Adrenal gland (tissue), 12 donors: ENCODE data around the gene HHIPL2. TPM values are rescaled to one million over a fixed set of nuclear protein-coding genes. Genes with fewer than 3 reads are reported as not detected.

Source experiments
- DNase-seq, 7 donors: peaks; one replicate each; pipeline ENCODE4 v3.0.0-alpha.2; 2019 to 2020
- H3K27ac ChIP-seq, 5 donors: fragments of 200-600 bp; sonication (generic) in 4 of 5; 1 replicate in 3 of 5; 2 replicates in 2 of 5; pipeline versions ENCODE4 v1.5.1 to v1.8.0; 2016 to 2020; ENCODE audit warnings: mild to moderate bottlenecking in 1 of 5
- H3K27me3 ChIP-seq: fragments of 200-600 bp; 2 replicates; pipeline ENCODE4 v1.8.0; 2021
- H3K36me3 ChIP-seq, 2 donors: fragments of 200-600 bp; replicated peaks in 1 of 2; 1 replicate in 1 of 2; 2 replicates in 1 of 2; pipeline versions ENCODE4 v1.5.1 to v1.8.0; 2018 to 2022
- H3K4me1 ChIP-seq, 2 donors: fragments of 200-600 bp; replicated peaks in 1 of 2; 1 replicate in 1 of 2; 2 replicates in 1 of 2; pipeline versions ENCODE4 v1.5.1 to v1.8.0; 2018 to 2021
- H3K4me3 ChIP-seq, 4 donors: fragments of 200-600 bp; sonication (generic) in 3 of 4; one replicate each; pipeline ENCODE4 v1.5.1; 2016 to 2018
- H3K9me3 ChIP-seq, 3 donors: fragments of 200-600 bp; sonication (generic) in 1 of 3; replicated peaks in 1 of 3; 1 replicate in 2 of 3; 2 replicates in 1 of 3; pipeline versions ENCODE4 v1.5.1 to v1.8.0; 2016 to 2021
- CTCF ChIP-seq, 6 experiments: fragments of 450-650 bp in 4 of 6; fragments of 200-600 bp in 2 of 6; sonication (generic) in 1 of 6; IDR thresholded peaks; 1 replicate in 5 of 6; 2 replicates in 1 of 6; pipeline versions ENCODE4 v1.5.1 to v1.8.0; 2016 to 2021; ENCODE audit warnings: antibody characterized with exemption in 6 of 6, mild to moderate bottlenecking in 2 of 6, moderate library complexity in 1 of 6
- POLR2A ChIP-seq, 2 donors: fragments of 450-650 bp; IDR thresholded peaks; one replicate each; pipeline ENCODE4 v1.6.1; 2017; ENCODE audit warnings: antibody characterized with exemption in 2 of 2, mild to moderate bottlenecking in 2 of 2, moderate library complexity in 1 of 2
- WGBS, 4 donors: extraction: QIAGEN DNeasy Blood & Tissue Kit in 2 of 4; methylation state at CpG; one replicate each; pipeline versions ENCODE4 v1.1.5 to v1.1.7; 2013 to 2017; 5-methylcytosine and 5-hydroxymethylcytosine counted together
- intact Hi-C, 2 donors: fragments of 100-400 bp; cut with DNase I; formaldehyde crosslinking; loops; one replicate each; pipeline versions ENCODE4 v1.14.1 to v1.15.0; 2022 to 2023
- polyA plus RNA-seq, 3 donors: library from polyadenylated mRNA; stranded (reverse); fragments of 200-250 nt in 2 of 3; fragments of 350-450 nt in 1 of 3; fragmentation: Illumina TruSeq in 1 of 3; extraction: RNeasy Lipid Tissue Mini Kit (QIAGEN cat#74804) in 1 of 3; gene quantifications; one replicate each; pipeline ENCODE4 v1.2.3, GENCODE V29; 2013 to 2014
- total RNA-seq, 9 donors: library from RNA; depleted of rRNA in 4 of 9; stranded (reverse); fragments of >200 nt in 4 of 9; fragments of 120-200 nt in 1 of 9; fragmentation: NEBNext Ultra II Directional in 1 of 9; extraction: Animal tissue kit (Norgen Biotek cat#: 25700) in 1 of 9; gene quantifications; one replicate each; pipeline versions ENCODE4 v1.1.0 to v1.2.4, GENCODE V29; 2013 to 2023
- donor health status: healthy with polysubstance abuse.
- donor health status: Bipolar disorder and iron deficiency.
- donor health status: DM: yes; HTN: yes; CAD: no.
- donor health status: DM: no; HTN: no; CAD: no.
- donor health status: DM: no; HTN: no; CAD: no.
- donor health status: DM: yes; HTN: yes; CAD: no.

The HHIPL2 gene
- total and polyA plus RNA-seq, 12 donors: 0.11 to 3.4 (median 0.57) TPM; not detected in 4

- intact Hi-C loops: no loop called here
- H3K9me3 ChIP-seq: no peaks in the 10 kb centered on the region
- H3K4me3 ChIP-seq: no peak overlapping the region
- TF ChIP-seq CTCF (IDR thresholded peaks at IDR 0.05) (no peak), POLR2A (IDR thresholded peaks at IDR 0.05) (no peak)
- H3K4me1 ChIP-seq: no peaks in the 10 kb centered on the region
- no peak for DNase-seq
- peaks cover 0 to 11% of the 10 kb centered on the region in 2 donors for H3K36me3 ChIP-seq
- no peak overlapping the region for H3K27ac ChIP-seq
- H3K27me3 ChIP-seq: no peaks in the 10 kb centered on the region
- 61 to 83% (median 76%) methylated on average over 5 of the region's 5 CpGs for WGBS, 4 donors
These were observed 5.0 kb upstream of the HHIPL2 start for GRCh38 chr1:222552882-222553281.

- H3K27ac ChIP-seq: no peak overlapping the region
- intact Hi-C loops: no loop called here
- no peaks in the 10 kb centered on the region for H3K9me3 ChIP-seq
- TF ChIP-seq POLR2A (IDR thresholded peaks at IDR 0.05) (no peak), CTCF (IDR thresholded peaks at IDR 0.05) (no peak)
- no peaks in the 10 kb centered on the region for H3K27me3 ChIP-seq
- H3K4me3 ChIP-seq: no peak overlapping the region
- H3K36me3 ChIP-seq: no peaks in the 10 kb centered on the region
- 55 to 64% (median 60%) methylated on average over 5 to 8 of the region's 8 CpGs for WGBS, 4 donors
- DNase-seq: no peak
- no peaks in the 10 kb centered on the region for H3K4me1 ChIP-seq
These were observed 667 bp downstream of the HHIPL2 start for GRCh38 chr1:222547260-222547614.

DNA sequence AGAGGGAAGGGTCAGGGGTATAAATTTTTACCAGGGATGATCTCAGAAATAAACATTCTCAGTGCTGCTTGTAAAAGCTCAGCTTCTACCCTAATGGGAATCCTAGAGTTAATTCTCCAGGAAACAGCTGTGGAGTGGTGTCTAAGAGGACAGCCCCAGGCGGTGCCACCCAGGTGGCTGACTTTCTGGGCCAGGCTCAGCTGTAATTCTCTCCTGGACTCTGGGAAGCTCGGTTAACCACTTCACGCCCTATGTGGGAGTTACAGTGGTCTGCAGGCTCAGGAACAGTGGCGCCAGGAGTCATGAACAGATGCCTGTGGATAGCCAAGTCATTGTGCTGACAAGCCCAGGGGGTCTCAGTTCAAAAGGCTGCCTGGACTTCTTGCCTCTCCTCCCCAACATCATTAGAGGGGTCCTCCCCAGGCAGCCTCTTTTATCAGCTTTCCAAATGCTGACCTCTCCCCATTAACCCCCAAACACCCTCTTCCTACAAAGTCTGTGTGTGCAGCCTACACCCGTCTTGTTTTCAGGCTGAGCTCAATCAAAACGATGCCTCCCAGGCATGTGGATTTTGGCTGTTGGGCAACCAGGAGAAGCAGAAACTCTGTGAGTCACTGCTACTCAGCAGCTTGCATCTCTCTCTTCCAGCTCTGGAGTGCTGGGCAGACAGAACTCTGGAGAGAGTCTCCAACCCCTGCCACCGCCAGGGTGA lies 1.2 kb downstream of the HHIPL2 start:
- Histone ChIP-seq H3K36me3 (no peaks in the 10 kb centered on the region), H3K4me3 (no peak overlapping the region), H3K4me1 (no peaks in the 10 kb centered on the region), H3K9me3 (no peaks in the 10 kb centered on the region), H3K27ac (no peak overlapping the region), H3K27me3 (no peaks in the 10 kb centered on the region)
- intact Hi-C loops: no loop called here
- peak in 5 of 7 donors; percentile 17 to 68 (median 33) for DNase-seq
- TF ChIP-seq CTCF (IDR thresholded peaks at IDR 0.05) (no peak), POLR2A (IDR thresholded peaks at IDR 0.05) (no peak)
- 15 to 29% (median 23%) methylated on average over 3 to 7 of the region's 7 CpGs for WGBS, 4 donors

GRCh38 chr1:222546091-222546490 lies 1.8 kb downstream of the HHIPL2 start:
- DNase-seq: no peak
- 53 to 65% (median 59%) methylated on average over 7 of the region's 7 CpGs for WGBS, 4 donors
- H3K36me3 ChIP-seq: no peaks in the 10 kb centered on the region
- intact Hi-C loops: no loop called here
- H3K27me3 ChIP-seq: no peaks in the 10 kb centered on the region
- TF ChIP-seq CTCF (IDR thresholded peaks at IDR 0.05) (no peak), POLR2A (IDR thresholded peaks at IDR 0.05) (no peak)
- no peaks in the 10 kb centered on the region for H3K4me1 ChIP-seq
- no peak overlapping the region for H3K4me3 ChIP-seq
- no peak overlapping the region for H3K27ac ChIP-seq
- no peaks in the 10 kb centered on the region for H3K9me3 ChIP-seq
